Measurements from ENCODE around the gene LPO. TPM values are rescaled to one million over a fixed set of nuclear protein-coding genes. Genes with fewer than 3 reads are reported as not detected.

LPO gene
- total RNA-seq, 1 donor from 2014 or later = not detected

DNA sequence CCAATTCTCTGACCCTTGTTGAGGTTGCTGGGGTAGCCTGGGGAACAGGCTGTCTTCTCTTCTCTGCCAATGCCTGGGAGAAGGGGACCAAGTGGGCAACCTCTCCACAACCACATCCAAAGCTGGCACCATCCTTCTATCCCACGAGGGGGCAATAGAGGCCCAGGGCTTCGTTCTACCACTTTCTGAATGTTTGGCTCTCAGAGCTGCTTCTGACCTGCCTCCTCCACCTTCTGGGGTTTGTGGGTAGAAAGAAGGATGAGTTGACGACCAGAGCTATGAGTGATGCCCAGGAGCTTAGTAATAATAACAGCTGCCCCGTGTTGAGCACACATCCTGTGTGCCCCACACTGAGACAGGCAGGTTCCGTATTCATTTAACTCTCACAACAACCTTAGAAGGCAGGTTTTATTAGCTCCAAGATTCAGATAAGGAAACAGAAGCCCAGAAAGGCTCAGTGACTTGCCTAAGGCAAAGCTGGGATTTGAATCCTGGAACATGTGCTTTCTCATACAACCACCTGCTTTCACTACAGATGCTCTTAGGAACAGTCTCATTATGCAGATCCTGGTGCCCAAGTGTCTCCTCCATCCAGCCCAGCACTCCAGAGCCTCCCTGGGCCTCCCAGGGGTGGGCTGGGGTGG lies 79.2 kb downstream of the LPO start:
- peak; percentile 56 for DNase-seq (ENCODE audit: low spot score)

- peak; percentile 36 for DNase-seq (ENCODE audit: low spot score)
Measured at GRCh38 chr17:58318065-58318481, 79.7 kb downstream of the LPO start.

Other genes starting within 250 kb of the LPO start
- gene SRSF1, start 231.3 kb upstream of the LPO start, total RNA-seq = 205 TPM
- gene DYNLL2, start 155.2 kb upstream of the LPO start, total RNA-seq = 52.3 TPM
- not detected for gene OR4D1, start 90.2 kb upstream of the LPO start, total RNA-seq
- gene OR4D2, start 71.6 kb upstream of the LPO start, total RNA-seq = not detected
- not detected for gene EPX, start 45.9 kb upstream of the LPO start, total RNA-seq
- 28.7 TPM for gene MKS1, start 19.3 kb upstream of the LPO start, total RNA-seq
- gene MPO, start 42.4 kb downstream of the LPO start, total RNA-seq = 0.23 TPM
- 21.0 TPM for gene TSPOAP1, start 90.2 kb downstream of the LPO start, total RNA-seq
- gene SUPT4H1, start 113.6 kb downstream of the LPO start, total RNA-seq = 55.2 TPM
- 19.1 TPM for gene RNF43, start 178.9 kb downstream of the LPO start, total RNA-seq
- 0.18 TPM for gene HSF5, start 249.8 kb downstream of the LPO start, total RNA-seq